HepG2 (cell line): Measurements from ENCODE around the gene VARS1. TPM values are rescaled to one million over a fixed set of nuclear protein-coding genes. Genes with fewer than 3 reads are reported as not detected.

Source experiments
- ATAD3A ChIP-seq: sonication (generic); formaldehyde crosslinking; IDR thresholded peaks from 2 replicates; pipeline ENCODE4 v1.4.0; 2020; ENCODE audit warnings: missing genetic modification reagents
- JDP2 ChIP-seq: sonication (generic); formaldehyde crosslinking; IDR thresholded peaks from 2 replicates; pipeline ENCODE4 v1.8.1; 2022; ENCODE audit warnings: missing genetic modification reagents, borderline replicate concordance
- LBX2 ChIP-seq: sonication (generic); formaldehyde crosslinking; IDR thresholded peaks from 2 replicates; pipeline ENCODE4 v1.5.0; 2020; ENCODE audit warnings: missing genetic modification reagents, mild to moderate bottlenecking, borderline replicate concordance
- NFAT5 ChIP-seq: sonication (generic); formaldehyde crosslinking; IDR thresholded peaks from 2 replicates; pipeline ENCODE4 v1.4.0; 2020; ENCODE audit warnings: missing genetic modification reagents
- NFYB ChIP-seq: sonication (generic); formaldehyde crosslinking; IDR thresholded peaks from 2 replicates; pipeline ENCODE4 v1.4.0; 2020; ENCODE audit warnings: missing genetic modification reagents
- NR2C2 ChIP-seq: sonication (generic); formaldehyde crosslinking; IDR thresholded peaks from 2 replicates; pipeline ENCODE4 v1.4.0; 2020; ENCODE audit warnings: missing genetic modification reagents, mild to moderate bottlenecking, moderate library complexity, borderline replicate concordance
- POLR2A ChIP-seq, 2 experiments: IDR thresholded peaks; 2 replicates each; pipeline ENCODE4 v1.6.1; 2011; ENCODE audit warnings: low read depth in 2 of 2, low read length in 2 of 2, mild to moderate bottlenecking in 1 of 2, moderate library complexity in 1 of 2; ENCODE audit not compliant: insufficient read depth in 1 of 2
- RNF219 ChIP-seq: sonication (generic); formaldehyde crosslinking; IDR thresholded peaks from 2 replicates; pipeline ENCODE4 v1.5.0; 2020; ENCODE audit warnings: mild to moderate bottlenecking, missing genetic modification reagents
- SIX1 ChIP-seq: sonication (generic); formaldehyde crosslinking; IDR thresholded peaks from 2 replicates; pipeline ENCODE4 v1.4.0; 2020; ENCODE audit warnings: missing genetic modification reagents, borderline replicate concordance
- SNAPC4 ChIP-seq: sonication (generic); formaldehyde crosslinking; IDR thresholded peaks from 2 replicates; pipeline ENCODE4 v1.4.0; 2020; ENCODE audit warnings: mild to moderate bottlenecking, missing genetic modification reagents
- SRSF9 ChIP-seq: fragments of 200-400 bp; formaldehyde crosslinking; IDR thresholded peaks from 2 replicates; pipeline ENCODE4 v1.6.1; 2018; ENCODE audit warnings: borderline replicate concordance, mild to moderate bottlenecking, low read depth, low read length; ENCODE audit not compliant: insufficient read depth, poor library complexity, severe bottlenecking
- ZNF333 ChIP-seq: sonication (generic); formaldehyde crosslinking; IDR thresholded peaks from 2 replicates; pipeline ENCODE4 v1.4.0; 2020; ENCODE audit warnings: mild to moderate bottlenecking, missing genetic modification reagents, borderline replicate concordance
- ZNF446 ChIP-seq: sonication (generic); formaldehyde crosslinking; IDR thresholded peaks from 2 replicates; pipeline ENCODE4 v1.5.0; 2020; ENCODE audit warnings: mild to moderate bottlenecking, missing genetic modification reagents
- ZNF550 ChIP-seq: sonication (generic); formaldehyde crosslinking; IDR thresholded peaks from 2 replicates; pipeline ENCODE4 v1.4.0; 2020; ENCODE audit warnings: mild to moderate bottlenecking, missing genetic modification reagents, borderline replicate concordance
- ZNF572 ChIP-seq: sonication (generic); formaldehyde crosslinking; IDR thresholded peaks from 2 replicates; pipeline ENCODE4 v1.5.1; 2020; ENCODE audit warnings: mild to moderate bottlenecking, missing genetic modification reagents
- polyA plus RNA-seq, 8 experiments: library from polyadenylated mRNA; depleted of rRNA in 3 of 8; stranded (reverse) in 7 of 8; unstranded in 1 of 8; fragments of >200 nt; fragmentation: Illumina TruSeq in 4 of 8; extraction: Trizol in 4 of 8; gene quantifications; 2 replicates each; pipeline versions ENCODE4 v1.2.1 to v1.2.3, GENCODE V29; 2011 to 2016; ENCODE audit warnings: low read depth in 4 of 8, missing spikeins in 1 of 8, mixed read lengths in 1 of 8; ENCODE audit not compliant: insufficient read depth in 1 of 8
- total RNA-seq, 5 experiments: library from RNA; depleted of rRNA; stranded (reverse); fragments of >200 nt; fragmentation: Illumina TruSeq; extraction: Trizol; gene quantifications; 2 replicates each; pipeline ENCODE4 v1.2.3, GENCODE V29; 2016; ENCODE audit warnings: low read depth in 1 of 5

VARS1 gene
- total and polyA plus RNA-seq, 2 of the 13 experiments (the other 11 are each of a cell fraction or from before 2014, with no cell fraction given) = 14.7 to 56.1 TPM

- TF ChIP-seq ZNF333 (CRISPR knock-in tag) = peak; percentile 89; the same call in 1 of the 2 replicates
- TF ChIP-seq ZNF550 (CRISPR knock-in tag) = no peak
- no peak for TF ChIP-seq NFAT5 (CRISPR knock-in tag)
- 0 out of 2 replicates have a peak, but pooled peaks have one; percentile 17 for TF ChIP-seq SIX1 (CRISPR knock-in tag)
- peak; percentile 41; the same call in 1 of the 2 replicates for TF ChIP-seq ZNF572
- peak; percentile 94; the same call in 1 of the 2 replicates for TF ChIP-seq LBX2 (CRISPR knock-in tag)
- peak; percentile 89 for TF ChIP-seq NR2C2
- no peak for TF ChIP-seq RNF219 (CRISPR knock-in tag)
- TF ChIP-seq SNAPC4 (CRISPR knock-in tag) = peak; percentile 88
- TF ChIP-seq ZNF446 = peak; percentile 62; the same call in 1 of the 2 replicates
- no peak for TF ChIP-seq ATAD3A (CRISPR knock-in tag)
- TF ChIP-seq NFYB = peak; percentile 46; the same call in 1 of the 2 replicates
- no peak for TF ChIP-seq SRSF9
- peak; percentile 75 to 89 for TF ChIP-seq POLR2A (IDR thresholded peaks at IDR 0.05; ENCODE audit: insufficient read depth in 1 of 2, low read depth in 2 of 2, low read length in 2 of 2)
- TF ChIP-seq JDP2 (CRISPR knock-in tag) = peak; percentile 20; the same call in 1 of the 2 replicates
Observed at GRCh38 chr6:31806470-31807272, 11.1 kb upstream of the VARS1 start, which contains the start of gene LSM2 (continued).
